NCI-H128 (cell line): ENCODE results near the gene SLC45A1.

ENCODE experiments used
- DNase-seq: peaks from one replicate; lab custom pipeline; 2025; ENCODE audit not compliant: unreplicated experiment; lab: John Stamatoyannopoulos, UW

The SLC45A1 gene

GRCh38 chr1:8384577-8384976 lies 66.7 kb downstream of the SLC45A1 start:
- DNase-seq, result no peak

DNA sequence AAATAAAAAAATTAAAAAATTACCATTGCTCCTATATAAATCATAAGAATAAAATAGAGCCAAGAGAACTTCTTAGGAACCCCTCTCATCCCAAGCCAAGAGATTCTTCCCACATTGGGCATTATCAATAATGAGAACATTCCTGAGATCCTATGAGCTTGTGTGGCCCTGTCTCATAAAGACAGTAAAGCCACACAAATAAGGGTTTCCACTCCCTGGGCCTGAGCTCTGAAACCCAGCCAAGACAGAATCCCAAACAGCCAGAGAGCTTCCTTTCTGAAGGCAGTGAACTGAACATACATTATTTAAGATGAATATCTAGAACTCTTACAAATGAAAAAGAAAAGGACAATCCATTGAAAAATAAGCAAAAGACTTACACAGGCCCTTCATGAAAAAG lies 68.3 kb downstream of the SLC45A1 start:
- no peak for DNase-seq

- DNase-seq, result no peak
Measured at GRCh38 chr1:8388732-8389562, 71.0 kb downstream of the SLC45A1 start.

- no peak for DNase-seq
Measured at GRCh38 chr1:8389958-8390535, 72.1 kb downstream of the SLC45A1 start.

- DNase-seq, result no peak
Measured at GRCh38 chr1:8390707-8391106, 72.8 kb downstream of the SLC45A1 start.

DNA sequence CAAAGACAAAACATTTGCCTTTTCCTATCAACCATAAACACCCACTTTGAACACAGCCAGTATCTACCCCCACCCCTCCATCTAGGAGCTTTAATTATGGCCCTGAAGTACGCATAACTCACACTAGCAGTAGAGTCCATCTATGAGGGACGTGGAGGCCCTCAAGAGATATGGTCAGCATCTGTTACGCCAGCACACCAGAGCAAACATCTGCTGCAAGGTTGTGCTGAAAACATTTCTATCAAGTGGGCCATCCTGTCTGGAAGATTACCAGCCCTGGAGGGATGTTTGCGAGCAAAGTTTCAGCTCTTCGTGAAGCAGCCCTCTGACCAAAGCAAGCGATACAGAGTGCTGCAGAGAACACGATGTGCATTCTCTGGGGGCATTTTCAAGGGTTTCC lies 74.6 kb downstream of the SLC45A1 start:
- no peak for DNase-seq
